HFFc6 (cell line): Measurements from ENCODE around the gene SRGAP3. TPM values are rescaled to one million over a fixed set of nuclear protein-coding genes. Genes with fewer than 3 reads are reported as not detected.
A peak's percentile ranks its signal among the peaks of the same experiment; 100 is the strongest.

ENCODE experiments used
- DNase-seq: peaks from one replicate; pipeline ENCODE4 v3.0.0-alpha.2; 2018
- H3K27ac Mint-ChIP-seq: 2 replicates; pipeline ENCODE4 v1.8.0; 2020; ENCODE audit warnings: mild to moderate bottlenecking, mixed read lengths
- H3K27me3 Mint-ChIP-seq: 2 replicates; pipeline ENCODE4 v1.8.0; 2021; ENCODE audit warnings: mild to moderate bottlenecking, moderate library complexity, mixed read lengths; ENCODE audit not compliant: insufficient read depth
- H3K36me3 Mint-ChIP-seq: 2 replicates; pipeline ENCODE4 v1.8.0; 2021; ENCODE audit warnings: low read depth, mixed read lengths
- H3K4me1 Mint-ChIP-seq: 2 replicates; pipeline ENCODE4 v1.8.0; 2020; ENCODE audit warnings: low read depth, mixed read lengths
- H3K4me3 Mint-ChIP-seq: 2 replicates; pipeline ENCODE4 v1.8.0; 2020; ENCODE audit warnings: mild to moderate bottlenecking, moderate library complexity, mixed read lengths
- H3K9me3 Mint-ChIP-seq: 2 replicates; pipeline ENCODE4 v1.8.0; 2020; ENCODE audit warnings: mild to moderate bottlenecking, mixed read lengths
- total RNA-seq, 6 experiments: library from RNA; stranded (reverse); fragmentation: NEBNext Ultra II Directional; extraction: Animal tissue kit (Norgen Biotek cat#: 25700); gene quantifications; 2 replicates in 1 of 6; 3 replicates in 5 of 6; pipeline ENCODE4 v1.2.3, GENCODE V29; 2021
- TF ChIP-seq, protein P1 (sequence below): fragments of 200-600 bp; sonication (generic); IDR thresholded peaks from 2 replicates; pipeline ENCODE4 v1.5.0; 2021; ENCODE audit warnings: antibody characterized with exemption, mild to moderate bottlenecking

The SRGAP3 gene
- total RNA-seq, 6 experiments from 2014 or later: 0.23 to 0.92 (median 0.77) TPM

- Mint-ChIP-seq H3K36me3 (peaks cover 3% of the 10 kb centered on the region; the same call in 1 of the 2 replicates), H3K9me3 (peaks cover 3% of the 10 kb centered on the region; the same call in 1 of the 2 replicates), H3K27me3 (peaks cover 9% of the 10 kb centered on the region), H3K27ac (no peak overlapping the region), H3K4me1 (peaks cover 6% of the 10 kb centered on the region; the same call in 1 of the 2 replicates), H3K4me3 (no peak overlapping the region)
- no peak for DNase-seq
- TF ChIP-seq, protein P1, sequence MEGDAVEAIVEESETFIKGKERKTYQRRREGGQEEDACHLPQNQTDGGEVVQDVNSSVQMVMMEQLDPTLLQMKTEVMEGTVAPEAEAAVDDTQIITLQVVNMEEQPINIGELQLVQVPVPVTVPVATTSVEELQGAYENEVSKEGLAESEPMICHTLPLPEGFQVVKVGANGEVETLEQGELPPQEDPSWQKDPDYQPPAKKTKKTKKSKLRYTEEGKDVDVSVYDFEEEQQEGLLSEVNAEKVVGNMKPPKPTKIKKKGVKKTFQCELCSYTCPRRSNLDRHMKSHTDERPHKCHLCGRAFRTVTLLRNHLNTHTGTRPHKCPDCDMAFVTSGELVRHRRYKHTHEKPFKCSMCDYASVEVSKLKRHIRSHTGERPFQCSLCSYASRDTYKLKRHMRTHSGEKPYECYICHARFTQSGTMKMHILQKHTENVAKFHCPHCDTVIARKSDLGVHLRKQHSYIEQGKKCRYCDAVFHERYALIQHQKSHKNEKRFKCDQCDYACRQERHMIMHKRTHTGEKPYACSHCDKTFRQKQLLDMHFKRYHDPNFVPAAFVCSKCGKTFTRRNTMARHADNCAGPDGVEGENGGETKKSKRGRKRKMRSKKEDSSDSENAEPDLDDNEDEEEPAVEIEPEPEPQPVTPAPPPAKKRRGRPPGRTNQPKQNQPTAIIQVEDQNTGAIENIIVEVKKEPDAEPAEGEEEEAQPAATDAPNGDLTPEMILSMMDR: no peak
Observed at GRCh38 chr3:8974458-8974857, 275.0 kb downstream of the SRGAP3 start.

GRCh38 chr3:8972639-8973038, 276.8 kb downstream of the SRGAP3 start:
- peak; percentile 33 for DNase-seq
- no peaks in the 10 kb centered on the region for H3K36me3 Mint-ChIP-seq
- H3K27ac Mint-ChIP-seq: no peak overlapping the region
- H3K4me3 Mint-ChIP-seq: no peak overlapping the region
- H3K9me3 Mint-ChIP-seq: no peaks in the 10 kb centered on the region
- peaks cover 6% of the 10 kb centered on the region for H3K27me3 Mint-ChIP-seq
- peaks cover 6% of the 10 kb centered on the region; the same call in 1 of the 2 replicates for H3K4me1 Mint-ChIP-seq
- TF ChIP-seq, protein P1: no peak

- H3K27me3 Mint-ChIP-seq: no peaks in the 10 kb centered on the region; the same call in none of the 2 replicates
- no peaks in the 10 kb centered on the region for H3K36me3 Mint-ChIP-seq
- H3K27ac Mint-ChIP-seq: no peak overlapping the region
- H3K9me3 Mint-ChIP-seq: no peaks in the 10 kb centered on the region
- H3K4me3 Mint-ChIP-seq: no peak overlapping the region
- DNase-seq: peak; percentile 59
- H3K4me1 Mint-ChIP-seq: peaks cover 7% of the 10 kb centered on the region
- TF ChIP-seq, protein P1: peak; percentile 99
Observed at GRCh38 chr3:8970971-8971589, 278.4 kb downstream of the SRGAP3 start.

- Mint-ChIP-seq H3K27me3 (peaks cover 1% of the 10 kb centered on the region), H3K4me3 (no peak overlapping the region), H3K4me1 (peaks cover 25% of the 10 kb centered on the region), H3K36me3 (no peaks in the 10 kb centered on the region), H3K27ac (no peak overlapping the region), H3K9me3 (no peaks in the 10 kb centered on the region)
- TF ChIP-seq, protein P1: no peak
- DNase-seq: no peak
Observed at GRCh38 chr3:8969241-8969640, 280.2 kb downstream of the SRGAP3 start.

DNA sequence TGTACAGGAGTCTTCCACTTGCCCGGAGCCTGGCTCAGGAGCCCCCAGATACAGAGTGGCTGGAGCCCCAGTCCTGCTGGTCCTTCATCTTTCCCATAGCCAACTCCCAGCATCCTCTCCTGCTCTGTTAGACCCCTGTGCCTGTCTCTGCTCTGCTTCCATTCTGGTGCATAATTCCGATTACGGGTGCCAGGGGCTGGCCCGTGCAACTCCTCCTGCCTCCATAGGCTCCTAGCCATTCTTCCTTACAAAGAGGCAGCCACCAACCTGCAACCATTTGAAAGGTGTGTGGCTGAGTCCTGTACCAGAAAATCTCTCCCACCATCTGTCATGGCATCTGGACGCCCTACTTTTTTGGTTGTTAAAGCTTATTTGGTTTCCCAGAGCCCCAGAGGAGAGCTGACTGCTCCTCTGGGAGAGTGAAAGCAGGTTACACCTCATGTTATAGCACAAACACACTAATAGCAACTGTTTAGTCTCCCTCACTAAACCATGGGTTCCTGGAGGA, 281.0 kb downstream of the SRGAP3 start:
- Mint-ChIP-seq H3K27ac (no peak overlapping the region), H3K36me3 (no peaks in the 10 kb centered on the region)

More for the DNA sequence above, 281.0 kb downstream of the SRGAP3 start:
- Mint-ChIP-seq H3K4me1 (peaks cover 33% of the 10 kb centered on the region), H3K27me3 (peaks cover 1% of the 10 kb centered on the region; the same call in 1 of the 2 replicates), H3K9me3 (no peaks in the 10 kb centered on the region), H3K4me3 (no peak overlapping the region)
- no peak for DNase-seq
- TF ChIP-seq, protein P1: no peak
